AG09309 (cell line): Measurements from ENCODE around the gene KLHL17.

ENCODE experiments used
- DNase-seq: peaks from one replicate; pipeline ENCODE4 v3.0.0-alpha.2; 2010; ENCODE audit warnings: low read depth
- H3K4me3 ChIP-seq: 2 replicates; pipeline ENCODE4 v1.5.1; 2011; ENCODE audit warnings: mild to moderate bottlenecking, low read depth, low read length, moderate library complexity; ENCODE audit not compliant: control insufficient read depth
- CTCF ChIP-seq: IDR thresholded peaks from 2 replicates; pipeline ENCODE4 v1.5.1; 2011; ENCODE audit warnings: mild to moderate bottlenecking, low read depth, low read length, inconsistent platforms; ENCODE audit not compliant: insufficient read depth, control insufficient read depth; ENCODE audit errors: missing control alignments

The KLHL17 gene

GRCh38 chr1:952603-953002 lies 7.8 kb upstream of the KLHL17 start:
- TF ChIP-seq CTCF: no peak
- no peak overlapping the region for H3K4me3 ChIP-seq
- no peak for DNase-seq

GRCh38 chr1:953524-954320 lies 6.7 kb upstream of the KLHL17 start:
- TF ChIP-seq CTCF: no peak
- H3K4me3 ChIP-seq: no peak overlapping the region
- DNase-seq: no peak

- TF ChIP-seq CTCF: no peak
- no peak for DNase-seq
These were observed 5.5 kb upstream of the KLHL17 start for GRCh38 chr1:954927-955326.

GRCh38 chr1:955474-955873 lies 4.9 kb upstream of the KLHL17 start:
- no peak for DNase-seq
- H3K4me3 ChIP-seq: no peak overlapping the region
- TF ChIP-seq CTCF: no peak

More at GRCh38 chr1:954927-955326, 5.5 kb upstream of the KLHL17 start:
- no peak overlapping the region for H3K4me3 ChIP-seq

GRCh38 chr1:956636-957035 lies 3.7 kb upstream of the KLHL17 start:
- no peak for DNase-seq
- no peak overlapping the region for H3K4me3 ChIP-seq
- TF ChIP-seq CTCF: no peak

- TF ChIP-seq CTCF: no peak
- peak within 1 kb of the TSS; percentile 99 for H3K4me3 ChIP-seq
- DNase-seq: no peak
These were observed 1.3 kb upstream of the KLHL17 start, which contains the start of gene NOC2L for GRCh38 chr1:958823-959730. Gene NOC2L, minus strand, starts transcription at chr1:959256. Its CDS starts 16 bp downstream, at chr1:959240.
